Motor neuron (in vitro differentiated cells): ENCODE data around the gene PTPRK. TPM values are rescaled to one million over a fixed set of nuclear protein-coding genes. Genes with fewer than 3 reads are reported as not detected.
A peak's percentile ranks its signal among the peaks of the same experiment; 100 is the strongest.

Experiments
- ATAC-seq, 8 experiments: fragments of 200-7000 bp; cut with Tn5 transposase; replicated peaks in 6 of 8; 2 replicates each; pipeline ENCODE4 v1.8.0; 2021; ENCODE audit warnings: mild to moderate bottlenecking in 8 of 8, moderate library complexity in 8 of 8
- H3K27ac ChIP-seq, 2 donors: fragments of 250-450 bp; sonication (Bioruptor Pico); 2 replicates each; pipeline ENCODE4 v1.9.0; 2021; ENCODE audit warnings: antibody characterized with exemption in 2 of 2, mild to moderate bottlenecking in 2 of 2, moderate library complexity in 1 of 2
- H3K4me1 ChIP-seq, 2 donors: fragments of 250-450 bp; sonication (Bioruptor Pico); replicated peaks in 1 of 2; 2 replicates each; pipeline ENCODE4 v1.6.1; 2021; ENCODE audit warnings: antibody characterized with exemption in 2 of 2, mild to moderate bottlenecking in 2 of 2, moderate library complexity in 1 of 2
- H3K4me3 ChIP-seq, 5 donors: fragments of 250-450 bp; sonication (Bioruptor Pico); 2 replicates each; pipeline ENCODE4 v1.9.0; 2021; ENCODE audit warnings: antibody characterized with exemption in 5 of 5, mild to moderate bottlenecking in 5 of 5, moderate library complexity in 4 of 5
- WGBS, 10 experiments: fragments of 450-650 bp; shearing (Covaris generic); methylation state at CpG; one replicate each; pipeline ENCODE4 v1.0.0; 2022; 5-methylcytosine and 5-hydroxymethylcytosine counted together
- in situ Hi-C, 9 experiments: fragments of 400-800 bp; cut with MboI; loops; one replicate each; pipeline ENCODE4 v1.15.0; 2021; ENCODE audit warnings: low sequenced_read_pairs in 9 of 9, low pct_unique_long_range_greater_than_20kb in 2 of 9; ENCODE audit not compliant: unreplicated experiment in 9 of 9
- total RNA-seq, 8 experiments: library from RNA; unstranded; fragments of 300-600 nt; gene quantifications; 2 replicates each; pipeline versions ENCODE4 v1.2.3 to v1.2.4, GENCODE V29; 2022

Gene PTPRK
- total RNA-seq, 8 experiments from 2014 or later, result 14.4 to 93.9 (median 26.3) TPM

- H3K27ac ChIP-seq, result no peak overlapping the region
- 44 to 100% (median 89%) methylated on average over 1 to 2 of the region's 2 CpGs; no CpG with 5 or more reads in 1 of the 10 experiments for WGBS, 10 experiments
- in situ Hi-C loops, result no loop called here
- no peak overlapping the region for H3K4me3 ChIP-seq
- ATAC-seq, result no peak
- peaks cover under 1 to 5% of the 10 kb centered on the region in 2 donors for H3K4me1 ChIP-seq
Observed at GRCh38 chr6:128244751-128245405, 275.5 kb downstream of the PTPRK start.

GRCh38 chr6:128242765-128243403 is 277.5 kb downstream of the PTPRK start:
- Histone ChIP-seq H3K4me1 (peaks cover 8 to 22% of the 10 kb centered on the region in 2 donors), H3K4me3 (no peak overlapping the region), H3K27ac (no peak overlapping the region)
- 79 to 100% (median 94%) methylated on average over 1 to 3 of the region's 3 CpGs for WGBS, 10 experiments
- in situ Hi-C loops, result no loop called here
- ATAC-seq, result peak in 1 of 8 experiments; percentile 55

- 0 to 100% (median 71%) methylated on average over 1 to 3 of the region's 3 CpGs; no CpG with 5 or more reads in 1 of the 10 experiments for WGBS, 10 experiments
- in situ Hi-C loops, result no loop called here
- no peak overlapping the region for H3K4me3 ChIP-seq
- H3K27ac ChIP-seq, result no peak overlapping the region
- peak in 3 of 8 experiments; percentile 74 to 93 (median 79) for ATAC-seq
- H3K4me1 ChIP-seq, result peaks cover 13 to 30% of the 10 kb centered on the region in 2 donors
Observed at GRCh38 chr6:128241216-128241615, 279.2 kb downstream of the PTPRK start.

- ATAC-seq, result no peak
- WGBS, 10 experiments, result 63 to 100% (median 96%) methylated on average over 1 to 3 of the region's 3 CpGs; no CpG with 5 or more reads in 2 of the 10 experiments
- Histone ChIP-seq H3K4me1 (peaks cover 13 to 30% of the 10 kb centered on the region in 2 donors), H3K27ac (no peak overlapping the region), H3K4me3 (no peak overlapping the region)
- in situ Hi-C loops, result no loop called here
Observed at GRCh38 chr6:128240024-128240428, 280.4 kb downstream of the PTPRK start.

- no peak for ATAC-seq
- 78 to 100% (median 82%) methylated on average over 1 of the region's 1 CpG; no CpG with 5 or more reads in 3 of the 10 experiments for WGBS, 10 experiments
- Histone ChIP-seq H3K27ac (no peak overlapping the region), H3K4me1 (peaks cover 13 to 30% of the 10 kb centered on the region in 2 donors), H3K4me3 (no peak overlapping the region)
- in situ Hi-C loops, result no loop called here
Observed at GRCh38 chr6:128239146-128239545, 281.3 kb downstream of the PTPRK start.

GRCh38 chr6:128238225-128238624 is 282.2 kb downstream of the PTPRK start:
- 0 to 50% (median 25%) methylated on average over 1 of the region's 1 CpG; no CpG with 5 or more reads in 4 of the 10 experiments for WGBS, 10 experiments
- peaks cover 13 to 30% of the 10 kb centered on the region in 2 donors for H3K4me1 ChIP-seq
- in situ Hi-C loops, result no loop called here
- no peak overlapping the region for H3K27ac ChIP-seq
- peak in 5 of 8 experiments; percentile 40 to 89 (median 65) for ATAC-seq
- no peak overlapping the region for H3K4me3 ChIP-seq

GRCh38 chr6:128235556-128235955 is 284.8 kb downstream of the PTPRK start:
- 67 to 100% (median 85%) methylated on average over 1 to 4 of the region's 4 CpGs for WGBS, 10 experiments
- H3K27ac ChIP-seq, result no peak overlapping the region
- peaks cover 13 to 30% of the 10 kb centered on the region in 2 donors for H3K4me1 ChIP-seq
- H3K4me3 ChIP-seq, result no peak overlapping the region
- in situ Hi-C loops, result no loop called here
- ATAC-seq, result peak in 5 of 8 experiments; percentile 44 to 88 (median 63)

- ATAC-seq, result no peak
- H3K27ac ChIP-seq, result no peak overlapping the region
- WGBS, 10 experiments, result 93 to 100% (median 97%) methylated on average over 1 to 6 of the region's 6 CpGs; no CpG with 5 or more reads in 3 of the 10 experiments
- H3K4me1 ChIP-seq, result peaks cover 4 to 11% of the 10 kb centered on the region in 2 donors
- in situ Hi-C loops, result no loop called here
- H3K4me3 ChIP-seq, result no peak overlapping the region
Observed at GRCh38 chr6:128233531-128233930, 286.9 kb downstream of the PTPRK start.

GRCh38 chr6:128230267-128230989 is 290.0 kb downstream of the PTPRK start:
- Histone ChIP-seq H3K4me3 (no peak overlapping the region), H3K4me1 (no peaks in the 10 kb centered on the region), H3K27ac (no peak overlapping the region)
- 74 to 99% (median 93%) methylated on average over 4 to 7 of the region's 7 CpGs for WGBS, 10 experiments
- in situ Hi-C loops, result no loop called here
- ATAC-seq, result no peak

- in situ Hi-C loops, result no loop called here
Observed at GRCh38 chr6:128225612-128226011, 294.8 kb downstream of the PTPRK start.

GRCh38 chr6:128216917-128217316 is 303.5 kb downstream of the PTPRK start:
- in situ Hi-C loops, result no loop called here
- 80 to 100% (median 90%) methylated on average over 1 to 5 of the region's 5 CpGs; no CpG with 5 or more reads in 2 of the 10 experiments for WGBS, 10 experiments
- no peak for ATAC-seq

More at GRCh38 chr6:128225612-128226011, 294.8 kb downstream of the PTPRK start:
- ATAC-seq, result no peak
- Histone ChIP-seq H3K27ac (no peak overlapping the region), H3K4me3 (no peak overlapping the region), H3K4me1 (no peaks in the 10 kb centered on the region)

GRCh38 chr6:128209771-128210170 is 310.6 kb downstream of the PTPRK start:
- 78 to 100% (median 86%) methylated on average over 1 to 3 of the region's 3 CpGs; no CpG with 5 or more reads in 1 of the 10 experiments for WGBS, 10 experiments
- no peak for ATAC-seq
- in situ Hi-C loops, result no loop called here
- Histone ChIP-seq H3K4me3 (no peak overlapping the region), H3K27ac (no peak overlapping the region), H3K4me1 (peaks cover 11 to 28% of the 10 kb centered on the region in 2 donors)

More at GRCh38 chr6:128216917-128217316, 303.5 kb downstream of the PTPRK start:
- Histone ChIP-seq H3K4me3 (no peak overlapping the region), H3K4me1 (peaks cover 0 to 7% of the 10 kb centered on the region in 2 donors), H3K27ac (no peak overlapping the region)
